ENCODE measurements around the gene IGFN1.

The IGFN1 gene

DNA sequence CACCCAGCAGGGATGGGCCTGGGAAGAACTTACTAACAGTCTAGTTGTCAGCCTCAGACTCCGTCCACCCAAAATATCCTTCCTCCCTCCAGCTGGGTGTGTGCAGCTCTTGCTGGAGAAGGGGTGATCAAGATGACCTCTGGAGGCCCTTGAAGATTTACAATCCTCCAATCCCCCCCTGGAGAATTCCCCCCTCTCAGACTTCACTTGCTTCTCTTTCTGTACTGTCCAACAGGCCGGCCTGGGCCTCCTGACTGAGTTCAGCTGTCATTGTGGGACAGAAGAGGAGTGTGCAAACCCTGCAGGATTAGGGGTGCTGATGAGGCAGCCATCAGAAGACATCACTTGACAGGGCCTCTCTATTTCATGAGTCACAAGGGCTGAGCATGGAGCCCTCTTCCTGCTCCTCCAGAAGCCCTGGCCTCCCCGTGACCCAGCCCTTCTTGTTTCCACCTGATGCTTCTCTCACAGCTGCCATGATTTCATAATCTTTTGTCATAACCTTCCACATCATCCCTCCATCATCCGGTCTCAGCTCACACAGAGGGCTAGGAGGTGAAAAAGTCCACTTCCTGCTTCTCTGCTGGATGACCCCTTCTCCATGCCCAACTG lies 17.5 kb upstream of the IGFN1 start:
- Histone ChIP-seq H3K9ac (ENCODE audit: low read length) (no peak overlapping the region), H3K27ac (ENCODE audit: low read length, poor library complexity, severe bottlenecking) (no peak overlapping the region), H2BK15ac (ENCODE audit: low read depth, poor library complexity, severe bottlenecking) (no peak overlapping the region), H2AK5ac (ENCODE audit: low read length, severe bottlenecking) (no peak overlapping the region), H2BK12ac (ENCODE audit: low read length in 2 of 2) (no peak overlapping the region), H3K23ac (ENCODE audit: low read length in 2 of 2) (no peak overlapping the region), H3K18ac (ENCODE audit: low read depth in 1 of 2, low read length in 2 of 2) (no peak overlapping the region), H4K8ac (ENCODE audit: low read length) (no peak overlapping the region), H3K4me1 (ENCODE audit: control insufficient read depth, insufficient read depth, low read depth, low read length) (peaks cover 5% of the 10 kb centered on the region), H3K4me3 (ENCODE audit: insufficient read depth in 1 of 2, low read depth in 1 of 2, low read length in 2 of 2) (no peak overlapping the region), H3K79me1 (replicated peaks; ENCODE audit: low read length, poor library complexity, severe bottlenecking) (no peaks in the 10 kb centered on the region), H4K91ac (ENCODE audit: low read length) (no peak overlapping the region), H3K4ac (ENCODE audit: low read depth in 1 of 2, low read length in 2 of 2) (no peak overlapping the region), H2BK5ac (ENCODE audit: low read depth, low read length, poor library complexity, severe bottlenecking) (no peak overlapping the region), H3K14ac (ENCODE audit: low read length in 2 of 2) (no peak overlapping the region), H3K9me3 (ENCODE audit: control insufficient read depth, low read length) (no peaks in the 10 kb centered on the region), H3K27me3 (ENCODE audit: control insufficient read depth in 1 of 2, insufficient read depth in 1 of 2, low read length in 2 of 2) (no peaks in the 10 kb centered on the region), H2AFZ (ENCODE audit: low read depth, low read length) (no peak overlapping the region), H3K36me3 (ENCODE audit: control insufficient read depth in 1 of 2, insufficient read depth in 2 of 2, low read depth in 1 of 2, low read length in 2 of 2) (no peaks in the 10 kb centered on the region), H3K4me2 (ENCODE audit: low read length, poor library complexity, severe bottlenecking) (no peak overlapping the region), H2BK120ac (ENCODE audit: low read depth, low read length) (no peak overlapping the region)
- WGBS: 73% methylated on average over 4 of the region's 4 CpGs
- peak; percentile 22 for DNase-seq

GRCh38 chr1:201173736-201174135 lies 16.9 kb upstream of the IGFN1 start:
- Histone ChIP-seq H2AFZ (ENCODE audit: low read depth, low read length) (no peak overlapping the region), H3K27ac (ENCODE audit: low read length, poor library complexity, severe bottlenecking) (no peak overlapping the region), H4K8ac (ENCODE audit: low read length) (no peak overlapping the region), H3K9ac (ENCODE audit: low read length) (no peak overlapping the region), H2AK5ac (ENCODE audit: low read length, severe bottlenecking) (no peak overlapping the region), H3K36me3 (ENCODE audit: control insufficient read depth in 1 of 2, insufficient read depth in 2 of 2, low read depth in 1 of 2, low read length in 2 of 2) (no peaks in the 10 kb centered on the region), H3K4me2 (ENCODE audit: low read length, poor library complexity, severe bottlenecking) (no peak overlapping the region), H3K4ac (ENCODE audit: low read depth in 1 of 2, low read length in 2 of 2) (no peak overlapping the region), H3K14ac (ENCODE audit: low read length in 2 of 2) (no peak overlapping the region), H3K4me1 (ENCODE audit: control insufficient read depth, insufficient read depth, low read depth, low read length) (peaks cover 5% of the 10 kb centered on the region), H3K9me3 (ENCODE audit: control insufficient read depth, low read length) (peaks cover 1% of the 10 kb centered on the region), H3K27me3 (ENCODE audit: control insufficient read depth in 1 of 2, insufficient read depth in 1 of 2, low read length in 2 of 2) (no peaks in the 10 kb centered on the region), H2BK15ac (ENCODE audit: low read depth, poor library complexity, severe bottlenecking) (no peak overlapping the region), H3K23ac (ENCODE audit: low read length in 2 of 2) (no peak overlapping the region), H3K18ac (ENCODE audit: low read depth in 1 of 2, low read length in 2 of 2) (no peak overlapping the region), H3K79me1 (replicated peaks; ENCODE audit: low read length, poor library complexity, severe bottlenecking) (no peaks in the 10 kb centered on the region), H3K4me3 (ENCODE audit: insufficient read depth in 1 of 2, low read depth in 1 of 2, low read length in 2 of 2) (no peak overlapping the region), H2BK120ac (ENCODE audit: low read depth, low read length) (no peak overlapping the region), H2BK12ac (ENCODE audit: low read length in 2 of 2) (no peak overlapping the region), H2BK5ac (ENCODE audit: low read depth, low read length, poor library complexity, severe bottlenecking) (no peak overlapping the region), H4K91ac (ENCODE audit: low read length) (no peak overlapping the region)
- no peak for DNase-seq
- 63% methylated on average over 1 of the region's 1 CpG for WGBS

DNA sequence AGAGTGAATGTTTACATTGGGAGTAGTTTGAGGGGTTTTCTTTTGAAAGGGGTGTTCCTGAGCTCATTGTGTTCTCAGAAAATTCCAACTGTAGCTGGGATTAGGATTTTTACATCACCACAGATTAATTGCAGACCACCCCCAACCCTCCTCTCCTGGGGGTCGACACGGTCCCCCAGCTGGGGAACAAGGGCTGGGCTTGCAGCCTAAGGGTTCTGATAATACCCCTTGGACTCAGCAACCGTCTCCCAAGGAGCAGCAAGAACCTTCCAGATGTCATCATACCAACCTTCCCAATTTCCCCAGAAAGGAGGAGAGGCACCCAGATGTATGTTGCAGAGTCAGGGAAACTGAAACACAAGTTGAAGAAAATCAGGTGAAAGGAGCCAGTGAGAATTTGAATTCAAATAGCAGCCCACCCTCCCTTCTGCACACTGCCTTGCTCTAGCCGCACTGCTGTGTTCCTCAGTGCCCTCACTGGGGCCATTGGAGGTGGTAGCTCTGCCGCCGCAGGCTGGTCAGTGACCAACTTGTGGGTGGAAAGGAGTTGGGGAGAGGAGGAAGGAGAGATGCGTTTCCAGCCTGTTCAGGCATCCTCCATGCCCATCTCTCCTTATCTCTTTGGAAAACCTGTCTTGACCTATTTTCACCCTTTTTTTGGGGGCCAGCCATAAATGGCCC lies 14.7 kb upstream of the IGFN1 start:
- Histone ChIP-seq H3K36me3 (ENCODE audit: control insufficient read depth in 1 of 2, insufficient read depth in 2 of 2, low read depth in 1 of 2, low read length in 2 of 2) (no peaks in the 10 kb centered on the region), H3K27ac (ENCODE audit: low read length, poor library complexity, severe bottlenecking) (no peak overlapping the region), H3K4me3 (ENCODE audit: insufficient read depth in 1 of 2, low read depth in 1 of 2, low read length in 2 of 2) (no peak overlapping the region), H4K8ac (ENCODE audit: low read length) (no peak overlapping the region), H4K91ac (ENCODE audit: low read length) (no peak overlapping the region), H3K4me1 (ENCODE audit: control insufficient read depth, insufficient read depth, low read depth, low read length) (peaks cover 5% of the 10 kb centered on the region), H3K9ac (ENCODE audit: low read length) (no peak overlapping the region), H2BK5ac (ENCODE audit: low read depth, low read length, poor library complexity, severe bottlenecking) (no peak overlapping the region), H3K4me2 (ENCODE audit: low read length, poor library complexity, severe bottlenecking) (no peak overlapping the region), H3K4ac (ENCODE audit: low read depth in 1 of 2, low read length in 2 of 2) (no peak overlapping the region), H2AFZ (ENCODE audit: low read depth, low read length) (no peak overlapping the region), H3K27me3 (ENCODE audit: control insufficient read depth in 1 of 2, insufficient read depth in 1 of 2, low read length in 2 of 2) (peaks cover 0 to 4% of the 10 kb centered on the region in 2 experiments), H3K9me3 (ENCODE audit: control insufficient read depth, low read length) (peaks cover 8% of the 10 kb centered on the region), H3K14ac (ENCODE audit: low read length in 2 of 2) (no peak overlapping the region), H2AK5ac (ENCODE audit: low read length, severe bottlenecking) (no peak overlapping the region), H2BK15ac (ENCODE audit: low read depth, poor library complexity, severe bottlenecking) (peak overlapping the region; percentile 50), H3K23ac (ENCODE audit: low read length in 2 of 2) (no peak overlapping the region), H2BK12ac (ENCODE audit: low read length in 2 of 2) (no peak overlapping the region), H3K18ac (ENCODE audit: low read depth in 1 of 2, low read length in 2 of 2) (no peak overlapping the region), H3K79me1 (replicated peaks; ENCODE audit: low read length, poor library complexity, severe bottlenecking) (no peaks in the 10 kb centered on the region), H2BK120ac (ENCODE audit: low read depth, low read length) (no peak overlapping the region)
- DNase-seq: no peak
- 93% methylated on average over 5 of the region's 7 CpGs for WGBS

DNA sequence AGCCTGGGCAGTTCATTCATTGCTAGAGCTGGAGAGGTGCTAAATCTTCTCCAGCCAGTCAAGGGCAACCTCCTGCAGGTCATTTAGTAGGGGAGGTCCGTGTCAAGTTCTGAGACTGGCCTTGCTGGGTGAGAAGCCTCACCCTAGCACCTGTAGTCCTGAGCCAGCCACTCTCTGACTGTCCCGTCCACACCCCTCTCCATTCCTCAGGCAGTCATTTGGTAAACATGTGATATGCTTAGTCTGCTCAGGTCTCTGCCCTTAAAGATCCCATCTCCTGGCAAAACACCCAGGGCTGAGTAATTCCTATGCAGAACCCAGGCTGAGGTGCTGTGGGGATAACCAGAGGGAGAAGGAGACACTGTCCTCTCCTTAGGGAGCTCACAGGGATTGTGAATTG lies 13.7 kb upstream of the IGFN1 start:
- Histone ChIP-seq H2BK12ac (ENCODE audit: low read length in 2 of 2) (no peak overlapping the region), H3K23ac (ENCODE audit: low read length in 2 of 2) (no peak overlapping the region), H3K4me3 (ENCODE audit: insufficient read depth in 1 of 2, low read depth in 1 of 2, low read length in 2 of 2) (no peak overlapping the region), H3K14ac (ENCODE audit: low read length in 2 of 2) (no peak overlapping the region), H4K8ac (ENCODE audit: low read length) (no peak overlapping the region), H2AFZ (ENCODE audit: low read depth, low read length) (no peak overlapping the region), H3K18ac (ENCODE audit: low read depth in 1 of 2, low read length in 2 of 2) (no peak overlapping the region), H2AK5ac (ENCODE audit: low read length, severe bottlenecking) (no peak overlapping the region), H3K9ac (ENCODE audit: low read length) (no peak overlapping the region), H3K36me3 (ENCODE audit: control insufficient read depth in 1 of 2, insufficient read depth in 2 of 2, low read depth in 1 of 2, low read length in 2 of 2) (no peaks in the 10 kb centered on the region), H3K27me3 (ENCODE audit: control insufficient read depth in 1 of 2, insufficient read depth in 1 of 2, low read length in 2 of 2) (peaks cover 0 to 7% of the 10 kb centered on the region in 2 experiments), H3K4me2 (ENCODE audit: low read length, poor library complexity, severe bottlenecking) (no peak overlapping the region), H3K9me3 (ENCODE audit: control insufficient read depth, low read length) (peaks cover 8% of the 10 kb centered on the region), H2BK15ac (ENCODE audit: low read depth, poor library complexity, severe bottlenecking) (no peak overlapping the region), H3K79me1 (replicated peaks; ENCODE audit: low read length, poor library complexity, severe bottlenecking) (no peaks in the 10 kb centered on the region), H3K4ac (ENCODE audit: low read depth in 1 of 2, low read length in 2 of 2) (no peak overlapping the region), H2BK5ac (ENCODE audit: low read depth, low read length, poor library complexity, severe bottlenecking) (no peak overlapping the region), H4K91ac (ENCODE audit: low read length) (no peak overlapping the region), H2BK120ac (ENCODE audit: low read depth, low read length) (no peak overlapping the region), H3K4me1 (ENCODE audit: control insufficient read depth, insufficient read depth, low read depth, low read length) (no peaks in the 10 kb centered on the region), H3K27ac (ENCODE audit: low read length, poor library complexity, severe bottlenecking) (no peak overlapping the region)
- no peak for DNase-seq
- WGBS: 65% methylated on average over 2 of the region's 2 CpGs
